Endothelial cell of umbilical vein (primary cell): ENCODE data around the gene MCTP2. TPM values are rescaled to one million over a fixed set of nuclear protein-coding genes. Genes with fewer than 3 reads are reported as not detected.

Experiments used
- BruUV-seq: library from RNA; stranded (reverse); fragments of 400-500 nt; replicated peaks from 2 replicates; lab custom pipeline; 2021; lab: Mats Ljungman, UMichigan
- CTCF ChIA-PET: fragments of 300-600, 350-600 bp; sonication (Branson Sonifier 250); formaldehyde crosslinking; loops from one replicate; lab custom pipeline; 2021; ENCODE audit warnings: antibody characterized with exemption, inconsistent platforms; lab: Charles Lee
- POLR2A ChIA-PET: fragments of 300-600, 350-600 bp; sonication (Branson Sonifier 250); formaldehyde crosslinking; loops from one replicate; lab custom pipeline; 2021; ENCODE audit warnings: antibody characterized with exemption, inconsistent platforms; lab: Charles Lee
- DNase-seq: peaks from one replicate; pipeline ENCODE4 v3.0.0-alpha.2; 2011; ENCODE audit warnings: low read depth, low spot score
- FAIRE-seq: peaks from 2 replicates; lab custom pipeline; 2011; peaks lifted over from hg19 to GRCh38; lab: Jason Lieb, UNC
- H2AFZ ChIP-seq: 2 replicates; pipeline ENCODE4 v1.6.0; 2012; ENCODE audit warnings: low read depth, low read length, control low read depth, inconsistent platforms
- H3K27ac ChIP-seq: 2 replicates; pipeline ENCODE4 v1.5.1; 2011; ENCODE audit warnings: low read depth, mild to moderate bottlenecking, control low read depth, low read length, moderate library complexity; ENCODE audit not compliant: insufficient read depth
- H3K27me3 ChIP-seq, 2 experiments: 2 replicates each; pipeline versions ENCODE4 v1.6.0 to v1.6.1; 2011; ENCODE audit warnings: low read length in 2 of 2, mixed read lengths in 1 of 2; ENCODE audit not compliant: control insufficient read depth in 2 of 2, insufficient read depth in 2 of 2
- H3K36me3 ChIP-seq, 2 experiments: 2 replicates in 1 of 2; 3 replicates in 1 of 2; pipeline ENCODE4 v1.5.1; 2011; ENCODE audit warnings: low read length in 2 of 2, mild to moderate bottlenecking in 1 of 2, moderate library complexity in 1 of 2; ENCODE audit not compliant: control insufficient read depth in 2 of 2, insufficient read depth in 2 of 2; ENCODE audit errors: extremely low read depth in 1 of 2
- H3K4me1 ChIP-seq: 3 replicates; pipeline ENCODE4 v1.5.1; 2011; ENCODE audit warnings: mild to moderate bottlenecking, low read length; ENCODE audit not compliant: control insufficient read depth, insufficient read depth; ENCODE audit errors: extremely low read depth
- H3K4me2 ChIP-seq: 2 replicates; pipeline ENCODE4 v1.6.1; 2011; ENCODE audit warnings: low read length, control low read depth, mixed read lengths; ENCODE audit not compliant: insufficient read depth
- H3K4me3 ChIP-seq, 3 experiments: fragments of 200-600 bp in 1 of 3; sonication (generic), shearing (Covaris generic) in 1 of 3; replicated peaks in 1 of 3; 2 replicates each; pipeline ENCODE4 v1.5.1; 2011 to 2016; ENCODE audit warnings: control low read depth in 3 of 3, low read length in 3 of 3, mild to moderate bottlenecking in 2 of 3, inconsistent platforms in 1 of 3, low read depth in 1 of 3, moderate library complexity in 1 of 3; ENCODE audit not compliant: insufficient read depth in 1 of 3
- H3K79me2 ChIP-seq: 2 replicates; pipeline ENCODE4 v1.6.0; 2012; ENCODE audit warnings: low read length, inconsistent platforms; ENCODE audit not compliant: control insufficient read depth, insufficient read depth
- H3K9ac ChIP-seq: replicated peaks from 2 replicates; pipeline ENCODE3; 2011; ENCODE audit warnings: low read length, control low read depth; ENCODE audit not compliant: insufficient read depth; ENCODE audit errors: extremely low read depth
- H3K9me1 ChIP-seq: replicated peaks from 3 replicates; pipeline ENCODE4 v1.6.0; 2011; ENCODE audit warnings: mild to moderate bottlenecking, low read length; ENCODE audit not compliant: control insufficient read depth, insufficient read depth; ENCODE audit errors: extremely low read depth
- H3K9me3 ChIP-seq: replicated peaks from 2 replicates; pipeline ENCODE4 v1.5.1; 2012; ENCODE audit warnings: low read length, inconsistent platforms; ENCODE audit not compliant: control insufficient read depth, insufficient read depth
- H4K20me1 ChIP-seq: replicated peaks from 2 replicates; pipeline ENCODE3; 2011; ENCODE audit warnings: mild to moderate bottlenecking, low read length; ENCODE audit not compliant: control insufficient read depth, insufficient read depth; ENCODE audit errors: extremely low read depth
- EZH2 ChIP-seq: IDR thresholded peaks from 2 replicates; pipeline ENCODE4 v1.6.1; 2012; ENCODE audit warnings: borderline replicate concordance, low read depth, mild to moderate bottlenecking, moderate library complexity, low read length, inconsistent platforms; ENCODE audit not compliant: severe bottlenecking
- FOS ChIP-seq: IDR thresholded peaks from 2 replicates; pipeline ENCODE4 v1.6.1; 2011; ENCODE audit warnings: mild to moderate bottlenecking, low read length, moderate library complexity, borderline replicate concordance; ENCODE audit not compliant: insufficient read depth
- GATA2 ChIP-seq: IDR thresholded peaks from 2 replicates; pipeline ENCODE4 v1.7.0; 2011; ENCODE audit warnings: low read depth, mild to moderate bottlenecking, moderate library complexity, mixed read lengths, low read length; ENCODE audit not compliant: insufficient read length, insufficient read depth
- JUN ChIP-seq: IDR thresholded peaks from 2 replicates; pipeline ENCODE4 v1.6.1; 2011; ENCODE audit warnings: borderline replicate concordance, low read depth; ENCODE audit not compliant: insufficient read length, insufficient read depth
- MYC ChIP-seq: IDR thresholded peaks from one replicate; pipeline ENCODE4 v1.6.1; 2011; ENCODE audit warnings: mild to moderate bottlenecking, low read depth, low read length
- POLR2A ChIP-seq: IDR thresholded peaks from 2 replicates; pipeline ENCODE4 v1.6.1; 2012; ENCODE audit warnings: low read depth, mild to moderate bottlenecking, control low read depth, low read length
- POLR2AphosphoS5 ChIP-seq: IDR thresholded peaks from 2 replicates; pipeline ENCODE4 v1.6.1; 2012; ENCODE audit warnings: low read depth, mild to moderate bottlenecking, control low read depth, low read length, moderate library complexity; ENCODE audit not compliant: insufficient read depth
- dilution Hi-C: fragments of 300-500 bp; cut with MboI; formaldehyde crosslinking; loops from one replicate; pipeline ENCODE4 v1.15.0; 2019; ENCODE audit warnings: low sequenced_read_pairs; ENCODE audit not compliant: extremely low pct_ligation_motif_present
- intact Hi-C: fragments of 100-400 bp; cut with micrococcal nuclease; formaldehyde crosslinking; loops from one replicate; pipeline ENCODE4 v1.10.0; 2022
- polyA plus RNA-seq, 4 experiments: library from polyadenylated mRNA; depleted of rRNA in 3 of 4; stranded (reverse) in 3 of 4; unstranded in 1 of 4; fragments of >200 nt; gene quantifications; 2 replicates each; pipeline versions ENCODE4 v1.2.1 to v1.2.3, GENCODE V29; 2011 to 2012; ENCODE audit warnings: missing spikeins in 1 of 4
- total RNA-seq: library from RNA; stranded (reverse); gene quantifications from 2 replicates; pipeline ENCODE4 v1.2.3, GENCODE V29; 2021
- TF ChIP-seq, protein P1 (sequence below), 2 donors: IDR thresholded peaks; 1 replicate in 1 of 2; 2 replicates in 1 of 2; pipeline ENCODE4 v1.5.1; 2011; ENCODE audit warnings: low read length in 2 of 2, mild to moderate bottlenecking in 2 of 2, moderate library complexity in 2 of 2, control low read depth in 1 of 2, inconsistent platforms in 1 of 2, low read depth in 1 of 2; ENCODE audit not compliant: insufficient read depth in 1 of 2; ENCODE audit errors: extremely low read depth in 1 of 2
- TF ChIP-seq, protein P2 (sequence below): IDR thresholded peaks from 2 replicates; pipeline ENCODE4 v1.6.1; 2011; ENCODE audit not compliant: insufficient read depth, insufficient read length

The MCTP2 gene
- total and polyA plus RNA-seq, 2 donors (not counting 3 experiments of a cell fraction or from before 2014, with no cell fraction given): 0.01 to 0.75 TPM

DNA sequence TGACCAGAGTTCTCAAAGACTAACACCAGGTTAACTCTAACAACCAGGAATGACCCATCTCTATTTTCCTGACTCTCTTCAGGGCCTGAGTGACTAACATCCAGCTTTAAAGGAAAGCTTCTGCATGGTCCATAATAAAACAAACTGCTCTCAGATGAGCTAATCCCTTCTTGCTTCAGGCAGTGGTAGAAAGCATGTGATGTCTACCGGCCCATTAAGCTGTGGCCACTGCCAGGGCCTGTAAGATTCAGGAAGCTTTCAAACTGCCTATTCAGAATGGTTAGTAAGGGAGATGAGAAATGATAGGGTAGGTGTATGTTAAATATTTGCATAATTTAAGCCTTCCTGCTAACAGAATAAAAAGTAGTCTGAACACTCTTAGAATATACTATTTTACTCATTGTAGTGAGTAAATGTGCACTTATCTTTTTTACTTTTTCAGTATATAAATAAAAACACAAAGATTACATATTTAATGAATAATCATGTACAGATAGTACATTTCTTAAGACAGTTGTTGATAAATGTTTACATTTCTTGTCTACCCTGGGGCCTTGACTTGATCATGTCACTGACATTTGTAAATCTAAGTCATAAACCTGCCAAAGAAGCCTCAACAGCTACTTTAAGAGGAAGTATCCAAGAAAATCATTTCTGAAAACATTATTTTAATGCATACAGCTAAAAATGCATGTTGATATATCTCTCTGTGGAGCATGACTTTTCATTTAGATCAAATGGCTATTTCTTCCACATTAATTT is 222.0 kb downstream of the MCTP2 start:
- CTCF ChIA-PET: interaction anchor here (0.9 kb wide), 1 partner anchor 14 kb away, joined by 3 read pairs; no protein-coding TSS in a partner anchor
- dilution Hi-C loops: no loop called here
- POLR2A ChIA-PET: no interaction called here

DNA sequence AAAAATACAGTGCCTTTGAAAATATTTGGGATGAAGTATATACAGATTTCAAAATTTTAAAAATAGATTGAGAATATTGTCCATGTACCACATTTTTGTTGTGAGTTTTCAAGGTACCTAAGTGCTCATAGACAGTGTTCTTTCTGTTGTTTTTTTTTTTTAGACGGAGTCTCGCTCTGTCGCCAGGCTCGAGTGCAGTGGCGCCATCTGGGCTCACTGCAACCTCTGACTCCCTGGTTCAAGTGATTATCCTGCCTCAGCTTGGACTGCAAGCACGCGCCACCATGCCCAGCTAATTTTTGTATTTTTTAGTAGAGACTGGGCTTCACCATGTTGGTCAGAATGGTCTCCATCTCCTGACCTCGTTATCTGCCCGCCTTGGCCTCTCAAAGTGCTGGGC is 223.9 kb downstream of the MCTP2 start:
- Histone ChIP-seq H3K4me1 (no peaks in the 10 kb centered on the region), H3K9ac (no peak overlapping the region), H3K27me3 (no peaks in the 10 kb centered on the region), H2AFZ (no peak overlapping the region), H4K20me1 (no peaks in the 10 kb centered on the region), H3K4me3 (no peak overlapping the region), H3K4me2 (no peak overlapping the region), H3K9me3 (no peaks in the 10 kb centered on the region), H3K79me2 (no peaks in the 10 kb centered on the region), H3K9me1 (peaks cover 2% of the 10 kb centered on the region), H3K27ac (no peak overlapping the region), H3K36me3 (no peaks in the 10 kb centered on the region)
- CTCF ChIA-PET: no interaction called here
- DNase-seq: no peak
- no TSS peak for BruUV-seq
- no peak for FAIRE-seq
- POLR2A ChIA-PET: no interaction called here
- dilution Hi-C loops: no loop called here
- no peak for TF ChIP-seq POLR2A
- TF ChIP-seq MYC: no peak
- TF ChIP-seq POLR2AphosphoS5: no peak
- TF ChIP-seq, protein P1, sequence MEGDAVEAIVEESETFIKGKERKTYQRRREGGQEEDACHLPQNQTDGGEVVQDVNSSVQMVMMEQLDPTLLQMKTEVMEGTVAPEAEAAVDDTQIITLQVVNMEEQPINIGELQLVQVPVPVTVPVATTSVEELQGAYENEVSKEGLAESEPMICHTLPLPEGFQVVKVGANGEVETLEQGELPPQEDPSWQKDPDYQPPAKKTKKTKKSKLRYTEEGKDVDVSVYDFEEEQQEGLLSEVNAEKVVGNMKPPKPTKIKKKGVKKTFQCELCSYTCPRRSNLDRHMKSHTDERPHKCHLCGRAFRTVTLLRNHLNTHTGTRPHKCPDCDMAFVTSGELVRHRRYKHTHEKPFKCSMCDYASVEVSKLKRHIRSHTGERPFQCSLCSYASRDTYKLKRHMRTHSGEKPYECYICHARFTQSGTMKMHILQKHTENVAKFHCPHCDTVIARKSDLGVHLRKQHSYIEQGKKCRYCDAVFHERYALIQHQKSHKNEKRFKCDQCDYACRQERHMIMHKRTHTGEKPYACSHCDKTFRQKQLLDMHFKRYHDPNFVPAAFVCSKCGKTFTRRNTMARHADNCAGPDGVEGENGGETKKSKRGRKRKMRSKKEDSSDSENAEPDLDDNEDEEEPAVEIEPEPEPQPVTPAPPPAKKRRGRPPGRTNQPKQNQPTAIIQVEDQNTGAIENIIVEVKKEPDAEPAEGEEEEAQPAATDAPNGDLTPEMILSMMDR (IDR thresholded peaks at IDR 0.05; ENCODE audit: extremely low read depth in 1 of 2, insufficient read depth in 1 of 2, low read depth in 1 of 2, low read length in 2 of 2): no peak
- TF ChIP-seq GATA2: no peak
- TF ChIP-seq JUN: no peak
- TF ChIP-seq EZH2: no peak
- TF ChIP-seq, protein P2, sequence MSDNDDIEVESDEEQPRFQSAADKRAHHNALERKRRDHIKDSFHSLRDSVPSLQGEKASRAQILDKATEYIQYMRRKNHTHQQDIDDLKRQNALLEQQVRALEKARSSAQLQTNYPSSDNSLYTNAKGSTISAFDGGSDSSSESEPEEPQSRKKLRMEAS: no peak
- TF ChIP-seq FOS: no peak
- intact Hi-C loops: no loop called here

More for the DNA sequence above, 222.0 kb downstream of the MCTP2 start:
- no peaks in the 10 kb centered on the region for H3K79me2 ChIP-seq
- no peak overlapping the region for H3K27ac ChIP-seq
- no peak overlapping the region for H2AFZ ChIP-seq
- intact Hi-C loops: no loop called here
- no peak for TF ChIP-seq GATA2
- H3K36me3 ChIP-seq: no peaks in the 10 kb centered on the region
- FAIRE-seq (no peak), DNase-seq (no peak)
- H3K9me1 ChIP-seq: peaks cover 2% of the 10 kb centered on the region
- no peaks in the 10 kb centered on the region for H3K9me3 ChIP-seq
- no peaks in the 10 kb centered on the region for H4K20me1 ChIP-seq
- H3K4me3 ChIP-seq: no peak overlapping the region
- no TSS peak for BruUV-seq
- no peaks in the 10 kb centered on the region for H3K27me3 ChIP-seq
- no peaks in the 10 kb centered on the region for H3K4me1 ChIP-seq
- no peak overlapping the region for H3K4me2 ChIP-seq
- H3K9ac ChIP-seq: no peak overlapping the region
